HG03097 (cell line): ENCODE data around the gene DPF1.

Experiments
- ATAC-seq: cut with Tn5 transposase; IDR thresholded peaks from one replicate; pipeline ENCODE4 v1.9.1; 2021; ENCODE audit not compliant: unreplicated experiment, low FRiP score

Gene DPF1

GRCh38 chr19:38172001-38172400 lies 52.0 kb downstream of the DPF1 start:
- ATAC-seq, result no peak

GRCh38 chr19:38170334-38170733 lies 53.7 kb downstream of the DPF1 start:
- no peak for ATAC-seq

- no peak for ATAC-seq
Observed at GRCh38 chr19:38168637-38169036, 55.4 kb downstream of the DPF1 start.

GRCh38 chr19:38165335-38165734 lies 58.7 kb downstream of the DPF1 start:
- no peak for ATAC-seq

GRCh38 chr19:38164526-38164925 lies 59.5 kb downstream of the DPF1 start:
- ATAC-seq, result no peak

- no peak for ATAC-seq
Observed at GRCh38 chr19:38163419-38164290, 60.4 kb downstream of the DPF1 start.

- ATAC-seq, result no peak
Observed at GRCh38 chr19:38162632-38163031, 61.4 kb downstream of the DPF1 start.

- ATAC-seq, result no peak
Observed at GRCh38 chr19:38162094-38162493, 61.9 kb downstream of the DPF1 start.
